NB4 (cell line): ENCODE results near the gene AUTS2.

Source experiments
- CTCF ChIP-seq: IDR thresholded peaks from one replicate; pipeline ENCODE4 v1.5.1; 2012; ENCODE audit warnings: low read depth, low read length
- MYC ChIP-seq: IDR thresholded peaks from 2 replicates; pipeline ENCODE4 v1.6.1; 2011; ENCODE audit warnings: low read depth, low read length
- POLR2A ChIP-seq: IDR thresholded peaks from 2 replicates; pipeline ENCODE4 v1.6.1; 2011; ENCODE audit warnings: mild to moderate bottlenecking; ENCODE audit not compliant: insufficient read length; ENCODE audit errors: extremely low read depth

- TF ChIP-seq MYC = no peak
- TF ChIP-seq CTCF = no peak
- TF ChIP-seq POLR2A = no peak
Measured at GRCh38 chr7:70771451-70771850, 1173.2 kb downstream of the AUTS2 start.
